Left lung (tissue), 10 donors: ENCODE data around the gene NRK. TPM values are rescaled to one million over a fixed set of nuclear protein-coding genes. Genes with fewer than 3 reads are reported as not detected.
"Not testable (repeated sequence)": the region's sequence is repeated elsewhere in the genome, so short reads cannot be mapped to it uniquely, and the experiment has no call there.

Source experiments
- ATAC-seq: fragments of 200-7000 bp; cut with Tn5 transposase; one replicate; pipeline ENCODE4 v1.9.1; 2020; ENCODE audit warnings: moderate library complexity
- DNase-seq, 4 donors: peaks; one replicate each; pipeline ENCODE4 v3.0.0-alpha.2; 2013 to 2020
- H3K27ac ChIP-seq, 2 donors: fragments of 200-600 bp; sonication (generic) in 1 of 2; one replicate each; pipeline versions ENCODE4 v1.5.0 to v1.8.0; 2020 to 2021
- H3K27me3 ChIP-seq, 2 donors: fragments of 200-600 bp; sonication (generic) in 1 of 2; one replicate each; pipeline versions ENCODE4 v1.5.0 to v1.8.0; 2020 to 2021
- H3K36me3 ChIP-seq, 2 donors: fragments of 200-600 bp; sonication (generic) in 1 of 2; one replicate each; pipeline versions ENCODE4 v1.5.0 to v1.8.0; 2020 to 2021
- H3K4me1 ChIP-seq, 2 donors: fragments of 200-600 bp; one replicate each; pipeline ENCODE4 v1.8.0; 2021
- H3K4me3 ChIP-seq, 2 donors: fragments of 200-600 bp; sonication (generic) in 1 of 2; one replicate each; pipeline versions ENCODE4 v1.5.0 to v1.8.0; 2020 to 2021; ENCODE audit warnings: mild to moderate bottlenecking in 1 of 2
- H3K9me3 ChIP-seq, 2 donors: fragments of 200-600 bp; sonication (generic) in 1 of 2; one replicate each; pipeline versions ENCODE4 v1.5.0 to v1.8.0; 2020 to 2021
- CTCF ChIP-seq, 2 donors: fragments of 200-600 bp; sonication (generic) in 1 of 2; IDR thresholded peaks; one replicate each; pipeline versions ENCODE4 v1.5.0 to v1.8.0; 2021; ENCODE audit warnings: antibody characterized with exemption in 2 of 2
- intact Hi-C, 2 donors: fragments of 100-400 bp; cut with DNase I; formaldehyde crosslinking; loops; one replicate each; pipeline versions ENCODE4 v1.11.2 to v1.14.2; 2022
- polyA plus RNA-seq, 6 donors: library from polyadenylated mRNA; unstranded; fragments of 120-200 nt; gene quantifications; one replicate each; pipeline ENCODE4 v1.2.1, GENCODE V29; 2013; ENCODE audit not compliant: insufficient read length in 6 of 6
- total RNA-seq, 2 donors: library from RNA; stranded (reverse); fragmentation: NEBNext Ultra II Directional; extraction: Animal tissue kit (Norgen Biotek cat#: 25700); gene quantifications; one replicate each; pipeline ENCODE4 v1.2.1, GENCODE V29; 2021
- donor health status: DM: no; HTN: yes; CAD: no.
- donor health status: DM: no; HTN: no; CAD: no.

NRK gene
- total and polyA plus RNA-seq, 8 donors = 1.1 to 16.1 (median 4.3) TPM

DNA sequence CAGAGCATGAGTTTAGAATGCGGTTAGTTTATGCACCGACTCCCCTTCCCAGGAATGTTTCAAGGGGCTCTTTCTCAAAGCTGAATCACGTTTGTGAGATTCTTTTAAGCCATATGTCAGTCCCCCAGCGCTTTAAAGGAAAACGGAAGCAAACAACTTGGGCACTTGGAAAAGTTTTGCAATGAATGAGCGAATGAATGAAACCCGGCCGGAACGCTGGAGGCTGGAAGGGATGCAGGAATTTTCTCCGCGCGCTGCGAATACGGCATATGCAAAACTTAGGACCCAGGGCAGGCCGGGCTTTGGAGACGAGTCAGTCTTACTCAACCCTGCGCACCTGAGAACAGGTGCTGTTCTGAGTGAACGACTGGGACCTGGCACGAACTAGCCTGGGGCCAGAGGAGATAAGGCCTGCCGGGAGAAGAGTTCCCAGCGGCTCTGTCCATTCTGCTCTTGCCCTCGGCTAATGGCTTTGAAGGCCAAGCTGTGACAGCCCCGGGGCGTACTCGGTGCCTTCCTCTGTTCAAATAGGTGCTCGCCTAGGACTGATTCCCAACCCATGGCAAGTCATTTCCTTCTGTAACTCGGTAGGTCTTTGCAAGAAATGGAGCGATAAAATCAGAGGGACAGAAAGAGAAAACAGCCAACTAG is 743 bp upstream of the NRK start:
- H3K27me3 ChIP-seq = peaks cover 24 to 47% of the 10 kb centered on the region in 2 donors
- H3K4me1 ChIP-seq = no peaks in the 10 kb centered on the region
- peak overlapping the region; percentile 11 to 20 for H3K4me3 ChIP-seq
- no peaks in the 10 kb centered on the region for H3K9me3 ChIP-seq
- DNase-seq (peak in 2 of 4 donors; percentile 18 to 33), ATAC-seq (peak; percentile 69)
- H3K27ac ChIP-seq = no peak overlapping the region
- H3K36me3 ChIP-seq = no peaks in the 10 kb centered on the region
- intact Hi-C loops = no loop called here
- TF ChIP-seq CTCF (IDR thresholded peaks at IDR 0.05) = no peak

DNA sequence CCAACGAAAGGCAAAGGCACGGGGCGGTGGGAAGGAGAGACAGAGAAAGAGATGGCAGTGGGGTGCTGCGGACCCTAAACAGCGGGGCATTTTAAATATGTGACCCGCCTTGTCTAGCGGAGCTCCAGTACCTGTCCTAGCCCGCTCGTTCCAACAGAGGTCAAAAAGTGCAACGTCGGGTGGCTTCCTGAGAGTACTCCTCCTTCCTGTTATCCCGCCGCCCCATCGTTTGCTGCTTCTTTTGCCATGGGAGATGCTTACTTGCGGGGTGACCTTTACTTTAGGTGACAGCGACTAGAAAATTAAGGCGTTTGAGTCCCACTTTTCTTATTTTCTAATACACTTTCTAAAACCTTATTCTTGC is 735 bp downstream of the NRK start:
- TF ChIP-seq CTCF (IDR thresholded peaks at IDR 0.05) = no peak
- Histone ChIP-seq H3K27ac (no peak overlapping the region), H3K36me3 (no peaks in the 10 kb centered on the region), H3K4me3 (no peak overlapping the region), H3K4me1 (no peaks in the 10 kb centered on the region), H3K9me3 (no peaks in the 10 kb centered on the region), H3K27me3 (peaks cover 22 to 47% of the 10 kb centered on the region in 2 donors)
- intact Hi-C loops = no loop called here
- DNase-seq (no peak), ATAC-seq (peak; percentile 5)

GRCh38 chrX:105829011-105829410 is 6.7 kb downstream of the NRK start:
- no peak overlapping the region for H3K27ac ChIP-seq
- H3K9me3 ChIP-seq = no peaks in the 10 kb centered on the region
- H3K4me3 ChIP-seq = no peak overlapping the region
- no peaks in the 10 kb centered on the region for H3K4me1 ChIP-seq
- no peak for TF ChIP-seq CTCF (IDR thresholded peaks at IDR 0.05)
- H3K36me3 ChIP-seq = no peaks in the 10 kb centered on the region
- intact Hi-C loops = no loop called here
- DNase-seq (no peak), ATAC-seq (no peak)
- peaks cover 0 to 3% of the 10 kb centered on the region in 2 donors for H3K27me3 ChIP-seq

DNA sequence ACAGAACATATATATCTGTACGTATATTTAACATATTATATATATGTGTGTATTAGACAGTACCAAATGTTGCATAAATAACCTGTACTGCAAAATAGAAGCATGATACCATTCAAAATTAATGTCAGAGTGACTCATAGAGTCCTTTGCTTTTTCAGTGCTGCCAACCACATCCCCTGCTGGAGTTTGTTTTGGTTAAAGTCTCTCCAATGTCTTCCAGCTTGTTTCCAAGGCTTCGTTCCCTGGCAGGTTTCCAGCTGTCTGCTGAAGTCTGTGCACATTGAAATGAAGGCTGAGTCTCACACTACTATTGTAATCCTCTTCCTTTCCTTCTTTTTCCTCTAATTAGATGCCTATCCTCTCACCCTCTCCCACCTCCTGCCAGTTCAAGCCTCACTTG is 14.9 kb downstream of the NRK start:
- H3K27me3 ChIP-seq = peaks cover 0 to 6% of the 10 kb centered on the region in 2 donors
- no peaks in the 10 kb centered on the region for H3K4me1 ChIP-seq
- ATAC-seq (peak; percentile 45), DNase-seq (peak in 3 of 4 donors; percentile 46 to 74 (median 52))
- TF ChIP-seq CTCF (IDR thresholded peaks at IDR 0.05) = no peak
- intact Hi-C loops = no loop called here
- H3K27ac ChIP-seq = no peak overlapping the region
- H3K4me3 ChIP-seq = no peak overlapping the region
- no peaks in the 10 kb centered on the region for H3K36me3 ChIP-seq
- no peaks in the 10 kb centered on the region for H3K9me3 ChIP-seq

- no peak overlapping the region for H3K27ac ChIP-seq
- no peaks in the 10 kb centered on the region for H3K36me3 ChIP-seq
- no peak for TF ChIP-seq CTCF (IDR thresholded peaks at IDR 0.05)
- no peak for DNase-seq
- no peak overlapping the region for H3K4me3 ChIP-seq
- H3K4me1 ChIP-seq = no peaks in the 10 kb centered on the region
- no peaks in the 10 kb centered on the region for H3K27me3 ChIP-seq
- intact Hi-C loops = no loop called here
- ATAC-seq = no peak
- H3K9me3 ChIP-seq = no peaks in the 10 kb centered on the region
Measured at GRCh38 chrX:105845631-105846030, 23.3 kb downstream of the NRK start.

- H3K27ac ChIP-seq, H3K4me3 ChIP-seq, DNase-seq, ATAC-seq, H3K4me1 ChIP-seq, intact Hi-C loops, H3K27me3 ChIP-seq, H3K9me3 ChIP-seq, H3K36me3 ChIP-seq: not testable (repeated sequence)
Measured at GRCh38 chrX:105850100-105850499, 27.8 kb downstream of the NRK start.
